Prostate gland (tissue), 2 donors: ENCODE measurements around the gene LPP.

Source experiments
- CTCF ChIP-seq, 4 experiments: fragments of 200-600 bp in 2 of 4; fragments of 450-650 bp in 2 of 4; sonication (generic) in 2 of 4; IDR thresholded peaks; 1 replicate in 3 of 4; 2 replicates in 1 of 4; pipeline ENCODE4 v1.5.1; 2016 to 2019; ENCODE audit warnings: antibody characterized with exemption in 4 of 4, mild to moderate bottlenecking in 2 of 4, moderate library complexity in 2 of 4
- POLR2A ChIP-seq: fragments of 450-650 bp; IDR thresholded peaks from one replicate; pipeline ENCODE4 v1.6.1; 2016; ENCODE audit warnings: antibody characterized with exemption, mild to moderate bottlenecking
- POLR2AphosphoS5 ChIP-seq: sonication (generic); formaldehyde crosslinking; IDR thresholded peaks from one replicate; pipeline ENCODE4 v1.6.1; 2017; ENCODE audit warnings: antibody characterized with exemption

GRCh38 chr3:188624828-188625227 lies 470.9 kb downstream of the LPP start:
- TF ChIP-seq POLR2AphosphoS5 = no peak
- no peak for TF ChIP-seq CTCF (IDR thresholded peaks at IDR 0.05)
- no peak for TF ChIP-seq POLR2A
